Ishikawa (cell line): ENCODE measurements around the gene CIC.

Source experiments
- CEBPB ChIP-seq: IDR thresholded peaks from 2 replicates; pipeline ENCODE4 v1.6.1; 2012
- CREB1 ChIP-seq: IDR thresholded peaks from 2 replicates; pipeline ENCODE4 v1.6.1; 2012; ENCODE audit warnings: low read depth
- EGR1 ChIP-seq: IDR thresholded peaks from 2 replicates; pipeline ENCODE4 v1.6.1; 2012
- EP300 ChIP-seq: IDR thresholded peaks from 2 replicates; pipeline ENCODE4 v1.6.1; 2012; ENCODE audit warnings: borderline replicate concordance
- FOXM1 ChIP-seq: IDR thresholded peaks from 2 replicates; pipeline ENCODE4 v1.6.1; 2012; ENCODE audit warnings: low read depth, borderline replicate concordance
- NFIC ChIP-seq: IDR thresholded peaks from 2 replicates; pipeline ENCODE4 v1.6.1; 2012
- RAD21 ChIP-seq: IDR thresholded peaks from 2 replicates; pipeline ENCODE4 v1.6.1; 2012; ENCODE audit warnings: low read depth
- TAF1 ChIP-seq: IDR thresholded peaks from 2 replicates; pipeline ENCODE4 v1.6.1; 2012; ENCODE audit warnings: low read depth, mild to moderate bottlenecking
- TCF12 ChIP-seq: IDR thresholded peaks from 2 replicates; pipeline ENCODE4 v1.6.1; 2012; ENCODE audit warnings: low read depth
- TEAD4 ChIP-seq: IDR thresholded peaks from 2 replicates; pipeline ENCODE4 v1.6.1; 2012
- USF1 ChIP-seq: IDR thresholded peaks from 2 replicates; pipeline ENCODE4 v1.6.1; 2012
- YY1 ChIP-seq: IDR thresholded peaks from 2 replicates; pipeline ENCODE4 v1.6.1; 2012; ENCODE audit warnings: low read depth
- ZBTB7A ChIP-seq: IDR thresholded peaks from 2 replicates; pipeline ENCODE4 v1.6.1; 2012; ENCODE audit warnings: low read depth
- TF ChIP-seq, protein P1 (sequence below): IDR thresholded peaks from 2 replicates; pipeline ENCODE4 v1.6.1; 2012; ENCODE audit warnings: low read depth, mild to moderate bottlenecking
- TF ChIP-seq, protein P2 (sequence below): IDR thresholded peaks from 2 replicates; pipeline ENCODE4 v1.6.1; 2012

The CIC gene

GRCh38 chr19:42261763-42262162 is 7.3 kb upstream of the CIC start:
- no peak for TF ChIP-seq NFIC
- TF ChIP-seq TAF1 = no peak
- no peak for TF ChIP-seq CREB1
- no peak for TF ChIP-seq ZBTB7A
- no peak for TF ChIP-seq FOXM1
- TF ChIP-seq, protein P1, sequence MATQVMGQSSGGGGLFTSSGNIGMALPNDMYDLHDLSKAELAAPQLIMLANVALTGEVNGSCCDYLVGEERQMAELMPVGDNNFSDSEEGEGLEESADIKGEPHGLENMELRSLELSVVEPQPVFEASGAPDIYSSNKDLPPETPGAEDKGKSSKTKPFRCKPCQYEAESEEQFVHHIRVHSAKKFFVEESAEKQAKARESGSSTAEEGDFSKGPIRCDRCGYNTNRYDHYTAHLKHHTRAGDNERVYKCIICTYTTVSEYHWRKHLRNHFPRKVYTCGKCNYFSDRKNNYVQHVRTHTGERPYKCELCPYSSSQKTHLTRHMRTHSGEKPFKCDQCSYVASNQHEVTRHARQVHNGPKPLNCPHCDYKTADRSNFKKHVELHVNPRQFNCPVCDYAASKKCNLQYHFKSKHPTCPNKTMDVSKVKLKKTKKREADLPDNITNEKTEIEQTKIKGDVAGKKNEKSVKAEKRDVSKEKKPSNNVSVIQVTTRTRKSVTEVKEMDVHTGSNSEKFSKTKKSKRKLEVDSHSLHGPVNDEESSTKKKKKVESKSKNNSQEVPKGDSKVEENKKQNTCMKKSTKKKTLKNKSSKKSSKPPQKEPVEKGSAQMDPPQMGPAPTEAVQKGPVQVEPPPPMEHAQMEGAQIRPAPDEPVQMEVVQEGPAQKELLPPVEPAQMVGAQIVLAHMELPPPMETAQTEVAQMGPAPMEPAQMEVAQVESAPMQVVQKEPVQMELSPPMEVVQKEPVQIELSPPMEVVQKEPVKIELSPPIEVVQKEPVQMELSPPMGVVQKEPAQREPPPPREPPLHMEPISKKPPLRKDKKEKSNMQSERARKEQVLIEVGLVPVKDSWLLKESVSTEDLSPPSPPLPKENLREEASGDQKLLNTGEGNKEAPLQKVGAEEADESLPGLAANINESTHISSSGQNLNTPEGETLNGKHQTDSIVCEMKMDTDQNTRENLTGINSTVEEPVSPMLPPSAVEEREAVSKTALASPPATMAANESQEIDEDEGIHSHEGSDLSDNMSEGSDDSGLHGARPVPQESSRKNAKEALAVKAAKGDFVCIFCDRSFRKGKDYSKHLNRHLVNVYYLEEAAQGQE = no peak
- TF ChIP-seq, protein P2, sequence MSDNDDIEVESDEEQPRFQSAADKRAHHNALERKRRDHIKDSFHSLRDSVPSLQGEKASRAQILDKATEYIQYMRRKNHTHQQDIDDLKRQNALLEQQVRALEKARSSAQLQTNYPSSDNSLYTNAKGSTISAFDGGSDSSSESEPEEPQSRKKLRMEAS = no peak
- TF ChIP-seq RAD21 = no peak
- TF ChIP-seq YY1 = no peak
- no peak for TF ChIP-seq CEBPB
- TF ChIP-seq EGR1 = no peak
- TF ChIP-seq TEAD4 = no peak
- no peak for TF ChIP-seq TCF12

- TF ChIP-seq TCF12 (no peak), CREB1 (no peak), TEAD4 (no peak), EP300 (no peak)
- TF ChIP-seq, protein P2 = no peak
Measured at GRCh38 chr19:42267644-42268141, 1.4 kb upstream of the CIC start.

DNA sequence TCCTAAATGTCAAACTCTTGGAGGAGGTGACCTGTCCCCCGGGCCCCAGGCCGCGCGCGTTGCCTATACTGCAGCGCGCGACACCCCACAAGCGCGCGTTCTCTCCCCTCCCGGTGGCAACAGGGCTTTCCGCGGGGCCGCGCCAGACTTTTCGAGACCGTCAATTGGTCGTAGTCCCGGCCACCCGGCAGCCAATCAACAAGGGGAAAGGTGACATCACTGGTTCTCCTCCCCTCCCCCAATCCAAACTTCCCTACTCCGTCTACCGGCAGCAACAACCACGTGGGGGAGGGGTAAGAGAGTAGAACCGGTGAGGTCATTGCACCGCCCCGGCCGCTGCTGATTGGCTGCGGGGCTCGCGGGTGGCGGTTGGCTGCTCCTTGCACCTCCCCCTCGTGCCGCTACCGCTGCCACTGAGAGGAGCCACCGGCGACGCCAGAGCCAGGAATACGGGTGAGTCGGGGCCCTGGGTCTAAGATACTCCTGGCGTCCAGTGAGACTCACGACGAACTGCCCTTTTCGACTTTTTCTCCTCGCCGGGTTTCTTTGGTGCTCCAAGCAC is 829 bp upstream of the CIC start:
- TF ChIP-seq FOXM1 (peak; percentile 26; the same call in 1 of the 2 replicates), CEBPB (no peak), TEAD4 (peak; percentile 27; the same call in 1 of the 2 replicates), RAD21 (no peak), TAF1 (peak; percentile 42; the same call in 1 of the 2 replicates), USF1 (peak; percentile 77), TCF12 (peak; percentile 85), EP300 (peak; percentile 72; the same call in 1 of the 2 replicates)
- TF ChIP-seq, protein P1 = no peak
- TF ChIP-seq, protein P2 = peak; percentile 79

GRCh38 chr19:42269478-42270345 is 660 bp downstream of the CIC start:
- TF ChIP-seq EP300 (no peak), TEAD4 (no peak), CEBPB (no peak), CREB1 (no peak), YY1 (no peak), EGR1 (no peak)

GRCh38 chr19:42270346-42271044 is 1.4 kb downstream of the CIC start:
- TF ChIP-seq TEAD4 (no peak), ZBTB7A (no peak), TAF1 (no peak), FOXM1 (no peak), CREB1 (no peak), TCF12 (no peak), EGR1 (no peak), USF1 (no peak), EP300 (no peak), RAD21 (no peak), YY1 (no peak), CEBPB (no peak), NFIC (no peak)
- TF ChIP-seq, protein P1 = no peak
- TF ChIP-seq, protein P2 = no peak
